GM19468 (cell line): ENCODE measurements around the gene ARAP2.

Experiments
- ATAC-seq: cut with Tn5 transposase; IDR thresholded peaks from one replicate; pipeline ENCODE4 v1.9.1; 2021; ENCODE audit warnings: mild to moderate bottlenecking, moderate library complexity, moderate number of reproducible peaks; ENCODE audit not compliant: unreplicated experiment; ENCODE audit errors: extremely low read depth

The ARAP2 gene

DNA sequence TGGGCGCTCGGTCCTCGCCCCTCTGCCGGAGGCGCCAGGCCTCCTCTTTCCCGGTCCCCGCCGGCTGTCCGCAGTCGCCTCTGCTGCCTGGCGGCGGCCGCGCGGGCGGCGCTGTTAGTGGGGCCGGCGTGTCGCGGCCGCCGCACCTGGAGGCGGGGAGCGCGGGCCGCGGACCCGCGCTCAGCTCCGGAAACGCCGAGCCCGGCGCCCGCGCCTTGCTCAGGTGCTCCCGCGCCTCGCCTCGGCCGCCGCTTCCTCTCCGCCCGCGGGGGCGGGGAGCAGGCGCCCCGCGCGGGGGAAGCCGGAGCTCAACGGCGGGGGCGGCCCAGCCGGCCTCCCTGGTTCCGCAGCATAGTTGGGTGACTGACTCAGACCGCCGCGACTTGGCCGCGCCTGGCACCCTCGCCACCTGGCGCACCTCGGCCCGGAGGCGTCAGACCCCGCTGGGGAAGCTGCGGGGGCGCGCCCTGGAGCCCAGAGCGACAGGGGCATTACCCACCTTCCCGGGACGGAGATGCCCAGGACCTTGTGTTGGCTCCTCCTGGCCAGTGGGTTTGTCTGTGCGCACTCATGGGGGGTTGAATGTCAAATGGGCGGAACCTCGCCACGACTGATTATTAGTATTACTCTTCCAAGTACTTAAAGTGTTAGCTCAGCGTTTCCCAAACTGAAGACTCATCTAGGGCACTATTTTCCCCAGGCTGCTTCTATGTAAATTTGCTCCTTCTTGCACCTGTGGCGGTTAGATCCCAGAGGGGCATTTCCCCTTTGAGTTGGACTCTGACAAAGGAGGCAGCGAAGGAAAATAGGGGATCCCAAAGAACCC, at the start of gene ARAP2:
ARAP2 (minus strand) TSS at position 258 of the 826 bp plus-strand sequence. CDS start 15,028 bp downstream, outside the sequence.
- ATAC-seq: peak; percentile 53

GRCh38 chr4:36292556-36293188, 48.4 kb upstream of the ARAP2 start:
- ATAC-seq: no peak

- ATAC-seq: no peak
These were observed 46.3 kb upstream of the ARAP2 start for GRCh38 chr4:36290641-36291040.

- ATAC-seq: no peak
These were observed 44.6 kb upstream of the ARAP2 start for GRCh38 chr4:36288731-36289426.

DNA sequence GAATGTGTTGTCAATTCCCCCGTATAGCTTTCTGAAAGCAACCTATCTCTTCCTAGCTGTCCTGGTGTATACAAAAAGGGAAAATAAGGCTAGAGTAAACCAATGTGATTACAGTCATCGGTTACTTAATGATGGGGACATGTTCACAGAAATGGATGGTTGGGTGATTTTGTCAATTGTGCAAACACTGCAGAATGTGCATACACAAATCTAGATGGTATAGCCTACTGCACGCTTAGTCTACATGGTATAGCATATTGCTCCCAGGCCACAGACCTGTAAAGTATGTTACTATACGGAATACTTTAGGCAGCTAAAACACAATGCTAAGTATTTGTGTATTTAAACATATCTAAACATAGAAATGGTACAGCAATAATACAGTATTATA, 42.2 kb upstream of the ARAP2 start:
- no peak for ATAC-seq

GRCh38 chr4:36285784-36286480, 41.6 kb upstream of the ARAP2 start:
- ATAC-seq: peak; percentile 97

DNA sequence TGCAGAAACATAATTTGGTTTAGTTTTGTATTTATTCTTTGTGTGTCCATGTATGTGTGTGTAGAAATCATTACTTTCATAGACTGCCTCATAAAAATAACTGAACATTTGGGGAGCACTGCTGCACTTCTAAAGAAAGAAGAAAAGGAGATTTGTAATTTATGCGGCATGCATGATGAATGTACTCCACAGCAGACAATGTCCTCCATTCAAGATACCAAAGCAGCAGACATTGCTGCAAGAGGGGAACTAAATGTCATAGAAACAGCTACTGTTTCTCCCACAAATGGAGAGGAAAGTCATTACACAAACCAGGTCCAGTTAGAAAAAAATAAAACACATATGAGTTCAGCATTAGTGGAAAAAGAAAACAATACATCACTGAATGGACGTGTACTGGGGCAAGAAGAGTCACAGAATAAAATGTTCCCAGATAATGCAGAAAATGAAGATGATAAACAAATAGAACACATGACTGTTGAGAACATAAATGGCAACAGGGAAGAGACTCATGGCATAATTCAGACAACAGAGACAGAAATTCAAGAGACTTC, 39.7 kb upstream of the ARAP2 start:
- no peak for ATAC-seq

DNA sequence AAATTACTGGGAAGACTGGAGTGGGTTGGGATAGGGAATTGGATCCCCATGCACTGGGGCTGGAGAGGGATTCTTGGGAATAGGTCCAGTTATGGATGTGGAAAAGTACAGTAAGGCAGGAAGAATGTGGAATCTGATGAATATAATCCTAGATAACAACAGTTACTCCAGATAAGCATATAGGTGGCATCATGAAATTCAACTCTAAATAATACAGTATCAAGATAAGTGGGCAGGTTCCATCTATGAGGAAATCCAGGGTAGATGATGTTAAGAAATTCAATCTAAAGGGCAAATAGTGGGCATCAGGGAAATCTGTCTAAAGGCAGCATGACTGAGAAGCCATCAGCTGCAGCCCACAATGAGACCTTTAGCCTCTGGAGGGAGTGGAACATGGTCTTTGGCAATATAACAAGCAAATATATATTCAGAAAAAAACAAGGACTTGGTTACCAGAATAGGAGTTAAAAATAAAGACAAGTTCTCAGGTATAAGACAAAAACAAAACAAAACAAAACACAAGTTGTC, 38.3 kb upstream of the ARAP2 start:
- no peak for ATAC-seq

GRCh38 chr4:36281384-36282106, 37.2 kb upstream of the ARAP2 start, which contains the start of gene DTHD1:
Gene DTHD1, plus strand, starts transcription at chr4:36281616. Its CDS starts 143 bp downstream, at chr4:36281759.
- ATAC-seq: no peak

DNA sequence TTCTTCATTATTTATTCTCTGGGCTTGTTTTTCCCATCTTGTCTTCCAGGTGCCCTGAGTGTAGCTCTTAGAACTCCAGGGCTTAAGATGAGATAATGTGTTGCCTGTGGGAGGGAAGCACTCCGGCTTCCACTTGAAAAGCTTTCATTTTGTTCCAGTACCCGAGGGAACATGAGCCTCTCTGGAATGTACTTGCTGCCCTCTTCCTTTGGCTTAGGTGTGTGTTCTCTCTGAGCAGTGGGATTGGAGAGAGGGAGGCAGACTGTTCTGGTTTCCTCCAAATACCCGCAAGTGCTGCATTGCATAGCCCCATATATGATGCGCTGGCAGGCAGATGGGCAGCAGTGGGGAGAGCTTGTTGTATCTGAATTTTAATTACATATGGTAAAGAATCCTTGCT, 36.2 kb upstream of the ARAP2 start:
- no peak for ATAC-seq

DNA sequence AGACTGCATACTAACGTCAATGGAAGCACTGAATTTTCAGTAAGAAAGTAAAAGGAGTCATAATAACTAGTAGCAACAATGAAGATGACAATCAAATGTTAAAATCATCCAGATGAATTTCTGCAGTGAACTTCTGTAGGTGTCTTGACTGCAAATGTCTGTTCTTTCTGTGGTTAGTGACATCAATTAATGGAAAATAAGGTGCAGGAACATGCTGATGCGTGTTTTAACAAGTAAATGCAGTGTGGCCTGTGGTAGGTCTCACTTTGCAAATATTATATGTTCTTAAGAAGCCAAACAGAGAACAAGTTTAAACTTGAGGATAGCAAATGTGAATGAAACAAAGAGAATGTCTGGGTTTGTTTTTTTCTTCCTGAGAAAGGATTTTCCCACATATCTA, 34.5 kb upstream of the ARAP2 start:
- no peak for ATAC-seq

GRCh38 chr4:36277533-36277932, 33.2 kb upstream of the ARAP2 start:
- ATAC-seq: no peak

DNA sequence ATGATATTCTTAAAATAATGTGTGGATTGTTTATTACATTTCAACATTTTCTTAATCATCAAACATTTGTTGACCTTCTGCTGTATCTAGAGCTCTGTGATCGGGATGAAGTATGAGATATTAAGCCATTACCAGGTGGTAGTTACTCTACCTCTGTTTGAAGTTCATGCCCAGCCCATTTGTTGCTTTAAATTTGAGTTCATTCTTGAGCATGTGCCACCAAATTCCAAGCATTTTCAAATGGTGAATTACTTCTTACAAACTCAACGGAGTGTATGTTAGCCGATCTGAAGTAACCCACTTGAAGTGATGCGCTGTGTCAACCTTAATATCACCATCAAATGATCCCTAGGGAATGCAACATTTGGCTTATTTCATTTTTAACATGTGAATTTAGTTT, 29.8 kb upstream of the ARAP2 start:
- ATAC-seq: no peak

GRCh38 chr4:36273276-36273675, 29.0 kb upstream of the ARAP2 start:
- no peak for ATAC-seq

- ATAC-seq: no peak
These were observed 25.3 kb upstream of the ARAP2 start for GRCh38 chr4:36269533-36270173.

- no peak for ATAC-seq
These were observed 24.8 kb upstream of the ARAP2 start for GRCh38 chr4:36269101-36269500.

- no peak for ATAC-seq
These were observed 23.4 kb upstream of the ARAP2 start for GRCh38 chr4:36267486-36268268.

DNA sequence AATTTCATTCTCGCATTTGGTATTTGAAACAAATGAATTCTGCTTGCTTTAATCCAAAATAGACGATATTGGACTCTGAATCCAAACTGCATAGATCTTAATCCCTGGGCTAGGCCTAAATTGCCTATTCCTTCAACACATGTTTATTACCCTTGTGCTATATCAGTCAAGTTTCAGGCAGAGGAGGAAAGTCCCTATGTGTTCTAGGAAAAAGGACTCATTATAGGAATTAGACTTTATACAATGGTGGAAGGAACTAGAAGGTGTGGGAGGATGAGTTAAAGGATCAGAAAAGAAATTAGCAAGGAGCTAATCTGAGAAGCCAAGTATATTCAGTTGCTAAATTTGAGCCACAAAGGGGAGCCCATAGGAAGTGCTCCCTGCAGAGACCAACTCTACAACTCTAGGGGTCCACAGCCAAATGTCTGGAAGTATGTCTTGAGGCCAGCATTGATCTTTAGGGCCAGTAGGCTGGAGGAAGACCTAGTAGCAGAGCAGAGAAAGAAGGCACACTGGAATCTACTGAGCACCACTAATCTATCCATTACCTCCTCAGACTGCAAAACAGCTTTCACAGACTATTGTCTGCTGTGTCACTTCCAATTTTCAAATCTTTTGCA, 20.0 kb upstream of the ARAP2 start:
- ATAC-seq: no peak
